ENCODE measurements around the gene DHRS11. TPM values are rescaled to one million over a fixed set of nuclear protein-coding genes. Genes with fewer than 3 reads are reported as not detected.

The DHRS11 gene
- total RNA-seq, 1 experiment from 2014 or later, result 27.9 TPM

DNA sequence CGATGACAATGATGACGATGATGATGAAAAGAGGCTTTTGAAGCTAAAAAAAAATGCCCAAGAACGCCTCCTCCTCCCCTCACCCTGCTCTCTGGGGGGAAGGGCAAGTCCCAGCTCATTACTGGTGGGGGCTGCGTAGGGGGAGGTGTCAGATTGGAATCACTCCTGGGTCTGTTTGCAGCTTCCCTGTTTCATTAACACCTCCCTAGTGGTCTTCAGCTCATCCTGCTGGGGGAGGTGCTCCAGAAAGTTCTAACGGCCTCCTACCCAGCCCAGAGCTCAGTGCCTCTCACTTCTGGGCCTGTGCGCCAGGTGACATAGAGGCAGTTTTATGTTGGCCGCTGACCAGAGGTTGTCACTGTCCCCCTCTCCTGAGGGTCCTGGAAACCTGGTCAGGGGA lies 22.4 kb downstream of the DHRS11 start:
- Histone ChIP-seq H4K20me1 (ENCODE audit: control insufficient read depth, insufficient read depth, insufficient read length) (no peaks in the 10 kb centered on the region), H2BK120ac (ENCODE audit: low read depth, low read length, poor library complexity, severe bottlenecking) (no peak overlapping the region), H4K5ac (ENCODE audit: insufficient read length, low read depth, low read length) (no peak overlapping the region), H2BK12ac (ENCODE audit: insufficient read length, low read depth, low read length) (no peak overlapping the region), H4K91ac (ENCODE audit: insufficient read length, low read depth, low read length) (no peak overlapping the region), H3K23me2 (ENCODE audit: insufficient read length, low read depth, low read length, poor library complexity, severe bottlenecking) (no peaks in the 10 kb centered on the region), H2BK5ac (ENCODE audit: insufficient read length, low read length) (no peak overlapping the region), H3K14ac (ENCODE audit: insufficient read depth, low read length) (no peak overlapping the region; the same call in 1 of the 2 replicates), H3T11ph (ENCODE audit: low read length) (no peak overlapping the region), H3K23ac (ENCODE audit: insufficient read length, low read depth, low read length) (no peak overlapping the region), H3K18ac (ENCODE audit: insufficient read length, low read depth, low read length) (no peak overlapping the region), H3K56ac (ENCODE audit: insufficient read length, low read depth, low read length) (no peak overlapping the region), H2AFZ (ENCODE audit: low read length) (no peak overlapping the region), H2BK20ac (ENCODE audit: low read depth, low read length, poor library complexity, severe bottlenecking) (no peak overlapping the region), H3K79me1 (ENCODE audit: insufficient read depth, low read depth, low read length, poor library complexity, severe bottlenecking) (no peaks in the 10 kb centered on the region), H2BK15ac (ENCODE audit: low read depth, low read length) (no peak overlapping the region), H3K9ac (ENCODE audit: extremely low read depth, insufficient read length, low read length) (no peak overlapping the region), H3K27ac (ENCODE audit: insufficient read length, low read depth, low read length) (no peak overlapping the region), H3K4me1 (ENCODE audit: insufficient read depth, low read length) (peaks cover 8% of the 10 kb centered on the region; the same call in 1 of the 2 replicates), H3K4me2 (ENCODE audit: insufficient read depth, insufficient read length, low read length) (no peak overlapping the region), H3K79me2 (ENCODE audit: insufficient read depth, low read length) (no peaks in the 10 kb centered on the region), H3K4ac (ENCODE audit: low read depth, low read length) (no peak overlapping the region), H3K9me3 (ENCODE audit: control insufficient read depth, low read depth, low read length) (no peaks in the 10 kb centered on the region), H4K8ac (replicated peaks; ENCODE audit: insufficient read length, low read depth, low read length) (no peak overlapping the region), H3K27me3 (ENCODE audit: insufficient read depth, low read length) (no peaks in the 10 kb centered on the region), H2AK5ac (ENCODE audit: insufficient read length, low read length) (no peak overlapping the region)
- H3K36me3 Mint-ChIP-seq (ENCODE audit: insufficient read depth in 1 of 3, low read depth in 3 of 3), result peaks cover 3 to 6% (median 3%) of the 10 kb centered on the region in 3 experiments; a peak in 5 of 7 replicates
- H3K27me3 Mint-ChIP-seq (ENCODE audit: low read depth), result no peaks in the 10 kb centered on the region
- no CpG with 5 or more reads among the region's 7 CpGs for WGBS (ENCODE audit: extremely low coverage, insufficient read length, low lambda C conversion rate)
- peaks cover 0 to 3% of the 10 kb centered on the region in 2 experiments; a peak in 1 of 5 replicates for H3K9me3 Mint-ChIP-seq
- TF ChIP-seq, protein P1, sequence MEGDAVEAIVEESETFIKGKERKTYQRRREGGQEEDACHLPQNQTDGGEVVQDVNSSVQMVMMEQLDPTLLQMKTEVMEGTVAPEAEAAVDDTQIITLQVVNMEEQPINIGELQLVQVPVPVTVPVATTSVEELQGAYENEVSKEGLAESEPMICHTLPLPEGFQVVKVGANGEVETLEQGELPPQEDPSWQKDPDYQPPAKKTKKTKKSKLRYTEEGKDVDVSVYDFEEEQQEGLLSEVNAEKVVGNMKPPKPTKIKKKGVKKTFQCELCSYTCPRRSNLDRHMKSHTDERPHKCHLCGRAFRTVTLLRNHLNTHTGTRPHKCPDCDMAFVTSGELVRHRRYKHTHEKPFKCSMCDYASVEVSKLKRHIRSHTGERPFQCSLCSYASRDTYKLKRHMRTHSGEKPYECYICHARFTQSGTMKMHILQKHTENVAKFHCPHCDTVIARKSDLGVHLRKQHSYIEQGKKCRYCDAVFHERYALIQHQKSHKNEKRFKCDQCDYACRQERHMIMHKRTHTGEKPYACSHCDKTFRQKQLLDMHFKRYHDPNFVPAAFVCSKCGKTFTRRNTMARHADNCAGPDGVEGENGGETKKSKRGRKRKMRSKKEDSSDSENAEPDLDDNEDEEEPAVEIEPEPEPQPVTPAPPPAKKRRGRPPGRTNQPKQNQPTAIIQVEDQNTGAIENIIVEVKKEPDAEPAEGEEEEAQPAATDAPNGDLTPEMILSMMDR (conservative IDR thresholded peaks at IDR 0.05), result no peak
- peaks cover 36 to 48% of the 10 kb centered on the region in 2 experiments for H3K4me1 Mint-ChIP-seq
- DNase-seq, result no peak
- H3K4me3 Mint-ChIP-seq, result peak overlapping the region in 1 of 2 experiments; percentile 59; a peak in 2 of 5 replicates
- H3K27ac Mint-ChIP-seq, result no peak overlapping the region

Data from H9 (cell line).